Measurements from ENCODE around the gene LGR5.
A peak's percentile ranks its signal among the peaks of the same experiment; 100 is the strongest.

Gene LGR5, protein sequence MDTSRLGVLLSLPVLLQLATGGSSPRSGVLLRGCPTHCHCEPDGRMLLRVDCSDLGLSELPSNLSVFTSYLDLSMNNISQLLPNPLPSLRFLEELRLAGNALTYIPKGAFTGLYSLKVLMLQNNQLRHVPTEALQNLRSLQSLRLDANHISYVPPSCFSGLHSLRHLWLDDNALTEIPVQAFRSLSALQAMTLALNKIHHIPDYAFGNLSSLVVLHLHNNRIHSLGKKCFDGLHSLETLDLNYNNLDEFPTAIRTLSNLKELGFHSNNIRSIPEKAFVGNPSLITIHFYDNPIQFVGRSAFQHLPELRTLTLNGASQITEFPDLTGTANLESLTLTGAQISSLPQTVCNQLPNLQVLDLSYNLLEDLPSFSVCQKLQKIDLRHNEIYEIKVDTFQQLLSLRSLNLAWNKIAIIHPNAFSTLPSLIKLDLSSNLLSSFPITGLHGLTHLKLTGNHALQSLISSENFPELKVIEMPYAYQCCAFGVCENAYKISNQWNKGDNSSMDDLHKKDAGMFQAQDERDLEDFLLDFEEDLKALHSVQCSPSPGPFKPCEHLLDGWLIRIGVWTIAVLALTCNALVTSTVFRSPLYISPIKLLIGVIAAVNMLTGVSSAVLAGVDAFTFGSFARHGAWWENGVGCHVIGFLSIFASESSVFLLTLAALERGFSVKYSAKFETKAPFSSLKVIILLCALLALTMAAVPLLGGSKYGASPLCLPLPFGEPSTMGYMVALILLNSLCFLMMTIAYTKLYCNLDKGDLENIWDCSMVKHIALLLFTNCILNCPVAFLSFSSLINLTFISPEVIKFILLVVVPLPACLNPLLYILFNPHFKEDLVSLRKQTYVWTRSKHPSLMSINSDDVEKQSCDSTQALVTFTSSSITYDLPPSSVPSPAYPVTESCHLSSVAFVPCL

DNA sequence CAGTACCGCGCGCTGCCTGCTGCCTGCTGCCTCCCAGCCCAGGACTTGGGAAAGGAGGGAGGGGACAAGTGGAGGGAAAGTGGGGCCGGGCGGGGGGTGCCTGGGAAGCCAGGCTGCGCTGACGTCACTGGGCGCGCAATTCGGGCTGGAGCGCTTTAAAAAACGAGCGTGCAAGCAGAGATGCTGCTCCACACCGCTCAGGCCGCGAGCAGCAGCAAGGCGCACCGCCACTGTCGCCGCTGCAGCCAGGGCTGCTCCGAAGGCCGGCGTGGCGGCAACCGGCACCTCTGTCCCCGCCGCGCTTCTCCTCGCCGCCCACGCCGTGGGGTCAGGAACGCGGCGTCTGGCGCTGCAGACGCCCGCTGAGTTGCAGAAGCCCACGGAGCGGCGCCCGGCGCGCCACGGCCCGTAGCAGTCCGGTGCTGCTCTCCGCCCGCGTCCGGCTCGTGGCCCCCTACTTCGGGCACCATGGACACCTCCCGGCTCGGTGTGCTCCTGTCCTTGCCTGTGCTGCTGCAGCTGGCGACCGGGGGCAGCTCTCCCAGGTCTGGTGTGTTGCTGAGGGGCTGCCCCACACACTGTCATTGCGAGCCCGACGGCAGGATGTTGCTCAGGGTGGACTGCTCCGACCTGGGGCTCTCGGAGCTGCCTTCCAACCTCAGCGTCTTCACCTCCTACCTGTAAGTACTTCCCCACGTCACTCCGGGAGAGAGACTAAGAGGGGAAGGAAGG lies at the start of gene LGR5:
TSS of gene LGR5 (plus strand) at position 186 of the 732 bp plus-strand sequence. CDS start at position 469, 283 bp downstream.
- DNase-seq: peak; percentile 16

DNA sequence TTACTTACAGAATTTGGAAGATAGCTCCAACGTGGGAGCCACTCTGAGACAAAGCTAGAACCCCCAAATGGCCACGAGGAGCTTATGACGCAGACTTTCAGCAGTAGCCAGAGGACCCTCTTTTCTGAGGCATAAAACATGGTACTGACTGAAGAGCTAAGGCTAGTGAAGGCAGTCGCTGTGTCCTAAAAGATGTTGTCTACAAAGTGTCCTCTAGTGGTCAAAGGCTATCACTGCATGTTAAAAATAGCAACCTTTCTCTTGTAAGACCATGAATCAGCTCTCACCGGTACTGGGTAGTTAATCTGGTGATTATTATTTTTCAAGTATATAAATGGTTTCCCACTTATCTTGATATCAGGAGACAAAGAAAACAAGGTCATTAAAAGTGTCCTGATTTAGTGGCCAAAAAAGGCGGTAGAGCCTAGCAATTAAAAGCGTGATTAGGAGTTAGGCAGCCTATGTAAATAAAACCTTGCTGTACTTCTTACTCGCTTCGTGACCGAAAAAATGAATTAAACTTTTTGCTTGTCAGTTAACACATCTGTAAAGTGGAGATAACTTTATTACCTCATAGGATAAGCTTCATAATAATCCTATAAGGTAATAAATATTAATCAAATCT lies 47.0 kb upstream of the LGR5 start:
- DNase-seq: peak; percentile 73

DNA sequence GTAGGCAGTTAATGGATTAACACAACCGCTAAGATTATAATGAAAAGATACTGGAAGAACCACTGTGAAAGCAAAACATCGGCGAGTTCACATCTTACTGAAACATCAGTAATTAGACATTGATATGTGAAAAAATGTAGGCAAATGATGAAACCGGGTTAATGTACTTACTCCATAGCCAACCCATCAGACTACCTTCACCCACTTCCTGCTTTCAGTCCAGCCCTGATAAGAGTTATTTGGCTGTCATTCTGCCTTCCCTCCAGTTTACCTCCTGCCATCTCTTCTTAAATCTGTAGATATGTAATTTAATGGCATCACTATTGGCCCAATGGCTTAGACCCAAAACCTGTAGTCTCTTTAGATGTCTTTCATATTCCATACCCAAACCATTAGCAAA lies 46.0 kb upstream of the LGR5 start:
- no peak for DNase-seq

DNA sequence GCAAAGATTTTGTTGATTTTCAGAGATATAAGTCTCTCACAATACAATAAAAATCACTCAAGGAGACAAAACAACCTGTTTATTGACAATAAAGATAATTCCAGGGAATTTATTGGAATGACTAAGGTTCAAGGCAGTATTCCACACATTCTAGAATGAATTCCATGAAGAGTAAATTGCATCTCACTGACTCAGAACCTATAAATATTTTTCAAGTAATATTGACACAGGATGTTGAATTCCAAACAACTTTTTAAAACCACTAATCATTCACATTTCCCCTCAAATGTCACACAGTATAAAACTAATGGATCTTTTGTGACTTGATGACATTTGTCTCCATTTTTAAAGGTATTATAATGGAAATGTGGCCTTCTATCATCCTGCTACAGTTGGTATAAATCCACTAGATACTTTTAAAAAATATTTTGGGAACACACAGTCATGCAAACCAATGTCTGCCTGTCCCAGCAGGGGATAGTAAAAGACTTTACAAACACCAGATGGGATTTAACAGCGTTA lies 42.1 kb upstream of the LGR5 start:
- peak; percentile 64 for DNase-seq

DNA sequence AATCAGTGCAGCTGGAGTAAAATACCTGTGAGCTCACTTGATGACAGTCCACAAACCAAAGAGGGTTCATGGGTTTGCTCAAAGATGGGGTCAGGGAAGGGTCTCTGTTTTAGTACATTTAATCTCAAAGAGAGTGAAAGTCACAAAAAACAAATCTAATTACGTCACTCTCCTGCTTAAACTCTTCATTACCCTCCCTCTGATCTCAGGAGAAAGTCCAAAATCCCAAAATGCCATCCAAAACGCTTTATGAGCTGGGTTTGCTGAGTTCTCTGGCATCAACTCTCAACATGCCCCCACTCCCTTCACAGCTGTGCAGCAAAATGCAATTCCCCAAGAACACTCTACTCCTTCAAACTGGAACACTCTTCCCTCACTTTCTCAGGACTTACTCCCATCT lies 40.4 kb upstream of the LGR5 start:
- no peak for DNase-seq

DNA sequence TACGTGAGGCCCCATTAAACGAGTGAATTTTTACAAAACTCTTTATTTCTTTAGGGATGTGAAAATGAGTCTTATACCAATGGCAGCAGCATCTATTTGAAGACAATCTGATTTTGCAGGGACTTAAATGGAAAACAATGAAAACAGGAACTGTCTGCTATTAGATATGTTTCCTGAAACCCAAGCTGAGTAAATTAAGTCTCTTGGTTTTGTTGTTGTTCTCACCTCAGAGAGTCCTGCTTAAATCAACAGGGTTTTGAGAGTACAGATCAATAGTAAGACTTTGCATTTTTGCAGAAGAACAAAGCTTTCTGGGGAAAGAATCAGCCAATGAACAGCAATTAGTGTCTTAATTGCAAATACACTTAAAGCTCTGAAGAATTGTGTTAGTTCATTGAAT lies 39.1 kb upstream of the LGR5 start:
- DNase-seq: no peak

DNA sequence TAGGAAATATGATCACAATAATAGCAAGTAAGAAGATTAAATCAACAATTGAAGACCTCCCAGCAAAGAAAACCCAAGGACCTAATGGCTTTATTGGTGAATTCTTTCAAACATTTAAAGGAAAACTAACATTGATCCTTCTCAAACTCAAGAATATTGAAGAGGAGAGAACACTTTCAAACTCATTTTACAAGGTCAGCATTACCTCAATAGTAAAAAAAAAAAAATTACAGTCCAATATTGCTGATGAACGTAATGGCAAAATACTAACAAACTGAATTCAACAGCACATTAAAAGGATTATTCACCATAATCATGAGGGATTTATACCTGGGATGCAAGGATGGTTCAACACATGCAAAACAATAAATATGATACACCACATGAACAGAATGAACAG lies 33.7 kb upstream of the LGR5 start:
- no peak for DNase-seq

DNA sequence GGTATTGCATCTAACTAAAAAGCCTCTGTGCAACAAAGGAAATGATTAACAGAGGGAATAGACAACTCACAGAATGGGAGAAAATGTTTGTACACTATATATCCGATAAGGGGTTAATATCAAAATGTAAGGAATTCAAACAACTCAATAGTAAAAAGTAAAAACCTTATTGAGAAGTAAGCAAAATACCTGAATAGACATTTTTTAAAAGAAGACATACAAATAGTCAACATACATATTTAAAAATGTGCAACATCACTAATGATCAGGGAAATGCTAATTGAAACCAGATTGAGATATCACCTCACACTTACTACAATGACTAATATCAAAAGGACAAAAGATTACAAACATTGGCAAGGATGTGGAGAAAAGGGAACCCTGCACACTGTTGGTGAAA lies 31.9 kb upstream of the LGR5 start:
- DNase-seq: no peak

DNA sequence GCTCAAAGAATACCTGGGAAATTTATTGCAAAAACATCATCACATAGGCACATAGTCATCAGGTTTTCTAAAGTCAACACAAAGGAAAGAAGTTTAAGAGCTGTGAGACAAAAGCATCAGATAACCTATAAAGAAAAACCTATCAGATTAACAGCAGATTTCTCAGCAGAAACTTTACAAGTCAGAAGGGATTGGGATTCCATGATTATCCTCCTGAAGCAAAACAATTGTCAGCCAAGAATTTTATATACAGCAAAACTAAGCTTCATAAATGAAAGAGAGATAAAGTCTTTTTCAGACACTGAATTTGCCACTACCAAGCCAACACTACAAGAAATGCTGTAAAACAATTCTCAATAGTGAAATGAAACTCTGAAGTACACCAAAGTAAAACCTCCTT lies 28.8 kb upstream of the LGR5 start:
- no peak for DNase-seq

DNA sequence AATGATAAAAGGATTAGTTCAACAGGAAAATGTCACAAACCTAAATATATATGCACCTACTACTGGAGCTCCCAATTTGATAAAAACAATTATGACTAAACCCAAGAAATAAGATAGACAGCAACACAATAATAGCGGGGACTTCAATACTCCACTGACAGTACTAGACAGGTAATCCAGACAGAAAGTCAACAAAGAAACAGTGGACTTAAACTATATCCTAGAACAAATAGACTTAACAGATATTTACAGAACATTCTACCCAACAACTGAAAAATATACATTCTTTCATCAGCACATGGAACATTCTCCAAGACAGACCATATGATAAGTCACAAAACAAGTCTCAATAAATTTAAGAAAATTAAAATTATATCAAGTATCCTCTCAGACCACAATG lies 28.0 kb upstream of the LGR5 start:
- no peak for DNase-seq

DNA sequence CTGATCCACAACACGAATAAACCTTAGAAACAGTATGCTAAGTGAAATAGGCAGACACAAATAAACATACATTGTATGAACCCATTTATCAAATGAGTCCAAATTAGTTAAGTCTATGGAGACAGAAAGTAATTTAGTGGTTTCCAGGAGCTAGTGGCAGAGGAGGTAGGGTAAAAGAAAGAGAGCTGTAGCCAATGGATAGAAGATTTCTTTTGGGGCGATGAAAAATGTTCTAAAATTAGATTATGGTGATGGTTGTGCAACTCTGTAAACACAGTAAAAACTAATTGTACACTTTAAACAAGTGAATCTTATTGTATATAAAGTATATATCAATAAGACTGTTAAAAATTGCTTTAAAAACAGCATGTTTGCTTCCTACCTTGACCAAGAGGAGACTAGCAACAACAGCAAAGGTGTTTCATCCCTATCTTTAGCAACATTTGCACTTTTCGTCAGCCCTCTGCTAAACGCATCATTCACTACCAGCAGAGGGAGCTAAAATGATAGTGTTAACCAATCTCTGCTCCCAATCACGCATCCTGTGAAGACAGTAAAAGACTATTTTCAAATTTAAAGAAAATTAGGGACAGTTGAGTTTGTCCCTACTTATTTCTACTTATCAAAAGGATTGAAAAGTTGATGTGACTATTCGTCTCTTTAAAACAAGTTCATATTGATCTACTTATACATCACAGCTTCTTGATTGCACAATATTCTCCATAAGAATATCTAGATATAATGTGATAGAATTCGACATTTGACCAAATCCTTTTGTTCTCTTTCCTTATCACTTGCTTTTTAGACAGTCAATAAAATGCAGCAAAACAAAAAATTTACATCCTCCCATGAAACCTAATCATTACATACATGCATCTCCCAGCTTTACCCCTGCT lies 24.0 kb upstream of the LGR5 start:
- DNase-seq: peak; percentile 56

DNA sequence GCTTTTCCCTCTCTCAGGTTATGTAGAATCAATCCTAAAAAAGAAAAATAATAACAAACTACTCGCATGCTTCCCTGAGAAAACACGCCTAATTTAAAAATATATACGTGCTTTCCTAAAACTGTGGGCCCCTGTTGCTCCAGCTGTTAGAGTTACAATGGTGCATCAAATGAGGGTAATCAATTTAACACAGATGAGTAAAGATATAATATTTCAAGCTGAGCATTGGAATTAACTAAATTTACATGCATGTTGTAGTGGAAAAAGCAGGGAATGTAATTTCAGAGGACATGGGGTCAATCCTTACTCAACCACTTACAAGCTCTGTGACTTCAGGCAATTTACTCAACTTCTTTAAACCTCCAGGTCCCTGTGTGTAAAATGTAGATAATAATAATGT lies 22.4 kb upstream of the LGR5 start:
- no peak for DNase-seq

DNA sequence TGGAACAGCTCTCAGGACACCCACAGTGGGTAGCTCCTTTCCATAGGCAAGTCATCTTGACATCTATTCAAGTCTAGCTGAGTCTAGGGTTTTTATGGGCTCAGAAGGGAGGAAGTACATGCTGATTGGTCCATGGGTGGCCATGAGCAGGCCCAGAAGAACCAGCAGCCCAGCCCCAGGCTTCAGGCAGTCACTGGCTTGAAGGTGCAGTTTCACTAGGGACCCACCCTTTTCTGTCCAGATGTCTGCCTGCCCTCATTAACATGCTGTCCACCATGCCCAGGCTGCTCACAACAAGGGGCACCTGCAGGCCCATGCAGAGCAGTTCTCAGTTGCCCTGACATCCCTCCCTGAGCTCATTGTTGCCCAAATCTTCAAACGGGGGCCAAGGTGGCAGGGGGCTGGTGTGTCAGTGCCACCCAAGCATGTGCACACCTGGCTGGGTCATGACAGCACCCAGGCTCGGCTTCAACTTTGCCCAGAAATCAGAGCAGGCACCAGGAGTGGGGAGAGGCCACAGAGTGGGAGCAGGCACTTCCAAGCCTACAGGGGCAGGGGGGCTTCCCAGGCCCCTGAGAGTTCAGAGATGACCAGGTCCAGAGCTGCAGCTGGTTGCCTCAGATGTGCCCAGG lies 18.7 kb upstream of the LGR5 start:
- no peak for DNase-seq

DNA sequence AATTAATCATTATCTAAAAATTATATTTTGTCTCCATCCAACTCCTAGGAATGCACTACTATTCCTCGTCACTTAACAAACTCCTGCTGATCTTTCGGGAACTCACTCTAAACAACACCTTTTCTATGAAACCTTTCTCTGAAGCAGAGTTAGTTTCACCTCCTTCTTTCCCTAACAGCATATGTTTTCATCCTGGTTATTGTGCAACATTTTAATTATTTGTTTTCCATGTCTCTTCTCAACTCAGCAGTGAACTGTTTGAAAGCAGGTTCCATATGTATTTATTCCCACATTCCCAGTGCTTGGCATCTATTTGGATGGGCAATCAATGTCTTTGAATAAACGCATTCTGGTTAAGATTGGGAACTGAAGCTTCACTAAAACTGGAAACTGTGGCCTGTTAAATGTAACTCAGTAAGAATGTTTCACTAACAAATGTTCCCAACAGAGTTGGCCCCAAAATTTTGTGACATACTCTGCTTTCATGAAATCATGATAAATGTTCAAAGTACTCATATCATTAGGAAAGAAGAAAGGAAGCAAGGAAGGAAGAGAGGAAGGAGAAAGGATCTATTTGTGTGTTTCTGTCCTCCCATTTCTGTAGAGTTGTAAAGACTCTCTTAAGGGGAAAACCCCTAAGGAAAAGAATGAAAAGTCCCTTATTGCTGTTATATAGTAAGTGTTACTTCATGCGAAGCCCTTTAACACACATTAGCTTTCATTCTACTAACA lies 13.9 kb upstream of the LGR5 start:
- DNase-seq: no peak

DNA sequence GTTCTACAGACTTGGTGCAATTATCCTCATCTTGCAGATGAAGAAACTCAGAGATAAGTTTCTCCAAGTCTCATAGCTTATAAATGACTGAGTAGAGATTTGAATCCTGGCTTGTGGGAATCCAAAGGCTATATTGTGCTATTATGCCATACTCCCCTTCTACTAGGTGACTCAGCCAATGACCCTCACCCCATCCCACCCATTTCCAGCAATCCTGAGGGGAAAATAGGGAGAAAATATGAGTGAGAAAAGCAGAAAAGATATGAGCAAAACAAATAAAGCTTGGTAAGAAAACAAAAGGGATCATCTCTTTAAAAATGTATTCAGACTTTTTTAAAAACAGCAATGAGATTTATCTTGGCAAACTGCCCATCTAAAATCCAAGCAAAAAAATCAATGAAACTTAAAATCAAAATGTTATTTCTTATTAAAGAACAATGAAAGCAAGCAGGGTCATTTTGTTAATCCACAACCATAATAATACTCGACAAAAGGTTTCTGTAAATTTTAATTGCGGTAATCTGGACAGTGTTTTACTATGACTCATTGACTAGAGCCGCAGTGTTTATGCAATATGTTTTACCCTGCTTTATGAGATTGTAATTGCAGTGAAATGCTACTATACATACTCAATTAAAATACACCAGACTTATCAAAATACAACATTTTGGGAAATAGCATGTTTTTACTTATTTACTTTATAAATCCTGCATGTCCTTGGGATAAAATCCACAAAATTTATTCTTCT lies 13.1 kb upstream of the LGR5 start:
- DNase-seq: peak; percentile 59

DNA sequence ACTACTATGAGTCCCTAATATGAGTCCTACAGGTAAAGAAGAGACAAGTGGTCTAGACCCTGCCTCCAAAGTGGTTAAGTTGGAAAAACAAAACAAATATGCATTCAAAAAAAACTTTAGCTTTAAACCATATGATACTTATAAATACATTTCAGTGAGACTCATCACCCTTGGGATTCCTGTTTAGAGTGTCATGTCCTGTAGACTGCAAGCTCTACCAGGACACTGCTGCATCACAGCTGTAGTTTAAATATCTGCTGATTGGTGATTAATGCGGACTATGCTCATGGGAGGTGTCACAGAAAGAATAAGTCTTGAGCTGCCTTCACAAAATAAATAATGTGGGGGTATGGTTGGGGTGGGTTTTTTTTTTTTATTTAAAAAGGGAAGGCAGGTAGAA lies 8.8 kb upstream of the LGR5 start:
- peak; percentile 73 for DNase-seq

DNA sequence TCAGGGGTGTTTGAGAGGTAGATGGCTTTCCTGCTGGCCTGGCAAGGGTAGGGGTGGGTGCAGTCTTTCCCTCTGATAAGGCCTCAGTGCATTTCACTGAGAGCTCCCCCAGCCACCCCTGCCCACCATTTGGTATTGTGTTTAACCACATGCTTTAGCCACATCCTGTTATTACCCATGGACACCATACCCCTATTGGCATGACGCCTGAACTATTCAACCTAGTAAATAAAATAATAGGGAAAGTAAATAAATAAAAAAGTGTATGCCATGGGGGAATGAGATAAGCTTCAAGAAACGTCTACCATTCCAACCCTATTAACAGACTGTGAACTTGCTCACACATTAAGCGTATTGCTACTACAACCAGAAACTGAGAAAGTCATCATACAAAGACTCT lies 7.6 kb upstream of the LGR5 start:
- no peak for DNase-seq

DNA sequence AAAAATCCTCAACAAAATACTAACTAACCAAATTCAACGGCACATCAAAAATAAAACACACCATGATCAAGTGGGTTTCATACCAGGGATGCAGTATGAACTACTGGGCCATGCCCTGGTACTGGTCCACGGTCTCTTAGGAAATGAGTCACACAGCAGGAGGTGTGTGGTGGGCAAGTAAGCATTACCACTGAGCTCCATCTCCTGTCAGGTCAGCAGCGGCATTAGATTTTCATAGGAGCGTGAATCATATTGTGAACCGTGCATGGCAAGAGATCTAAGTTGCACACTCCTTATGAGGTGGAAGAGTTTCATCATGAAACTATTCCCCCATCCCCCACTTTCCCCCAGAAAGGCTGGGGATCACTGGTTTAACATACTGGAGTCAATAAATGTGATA lies 6.7 kb upstream of the LGR5 start:
- DNase-seq: no peak

DNA sequence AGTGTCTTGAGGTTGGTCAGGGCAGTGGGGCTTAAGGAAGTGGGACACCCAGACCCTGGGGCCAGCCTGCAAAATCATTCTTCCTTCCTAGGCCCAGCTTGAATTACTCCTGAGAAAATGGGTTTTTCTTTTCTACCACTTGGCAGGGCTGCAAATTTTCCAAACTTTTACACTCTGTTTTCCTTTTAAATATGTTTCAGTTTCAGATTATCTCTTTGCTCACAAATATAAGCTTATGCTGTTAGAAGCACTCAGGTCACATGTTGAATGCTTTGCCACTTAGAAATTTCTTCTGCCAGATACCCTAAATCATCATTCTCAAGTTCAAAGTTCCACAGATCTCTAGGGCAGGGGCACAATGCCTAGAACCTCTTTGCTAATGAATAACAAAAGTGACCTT lies 2.9 kb upstream of the LGR5 start:
- DNase-seq: no peak
